ENCODE data around the gene MRGPRX2.

DNA sequence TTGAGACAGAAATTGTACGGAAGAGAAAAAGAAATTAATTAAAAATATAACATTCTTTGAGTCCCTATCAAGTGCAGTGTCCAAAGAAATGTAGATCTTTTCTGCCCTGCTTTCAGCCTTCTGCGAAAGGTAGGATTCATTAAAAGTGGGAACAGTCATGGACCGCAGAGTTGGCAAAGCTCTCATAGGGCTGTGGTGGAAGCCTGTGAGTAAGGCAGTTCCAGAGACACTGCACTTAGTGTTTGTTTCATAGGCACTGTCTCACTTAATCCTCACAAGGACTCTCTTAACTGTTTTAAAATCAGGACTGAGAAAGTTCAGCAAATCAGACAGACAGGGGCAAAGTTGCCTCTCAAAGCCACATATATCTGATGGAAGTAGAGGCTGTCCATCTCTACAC lies 5.5 kb downstream of the MRGPRX2 start:
- TF ChIP-seq, protein P1, sequence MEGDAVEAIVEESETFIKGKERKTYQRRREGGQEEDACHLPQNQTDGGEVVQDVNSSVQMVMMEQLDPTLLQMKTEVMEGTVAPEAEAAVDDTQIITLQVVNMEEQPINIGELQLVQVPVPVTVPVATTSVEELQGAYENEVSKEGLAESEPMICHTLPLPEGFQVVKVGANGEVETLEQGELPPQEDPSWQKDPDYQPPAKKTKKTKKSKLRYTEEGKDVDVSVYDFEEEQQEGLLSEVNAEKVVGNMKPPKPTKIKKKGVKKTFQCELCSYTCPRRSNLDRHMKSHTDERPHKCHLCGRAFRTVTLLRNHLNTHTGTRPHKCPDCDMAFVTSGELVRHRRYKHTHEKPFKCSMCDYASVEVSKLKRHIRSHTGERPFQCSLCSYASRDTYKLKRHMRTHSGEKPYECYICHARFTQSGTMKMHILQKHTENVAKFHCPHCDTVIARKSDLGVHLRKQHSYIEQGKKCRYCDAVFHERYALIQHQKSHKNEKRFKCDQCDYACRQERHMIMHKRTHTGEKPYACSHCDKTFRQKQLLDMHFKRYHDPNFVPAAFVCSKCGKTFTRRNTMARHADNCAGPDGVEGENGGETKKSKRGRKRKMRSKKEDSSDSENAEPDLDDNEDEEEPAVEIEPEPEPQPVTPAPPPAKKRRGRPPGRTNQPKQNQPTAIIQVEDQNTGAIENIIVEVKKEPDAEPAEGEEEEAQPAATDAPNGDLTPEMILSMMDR (IDR thresholded peaks at IDR 0.05; ENCODE audit: low read depth, low read length, poor library complexity, severe bottlenecking) = no peak
- TF ChIP-seq EZH2phosphoT487 (IDR thresholded peaks at IDR 0.05; ENCODE audit: borderline replicate concordance, low read length) = no peak
